Measurements from ENCODE around the gene MXD3.

GRCh38 chr5:177316005-177316404 lies 4.3 kb upstream of the MXD3 start:
- TF ChIP-seq, protein P1, sequence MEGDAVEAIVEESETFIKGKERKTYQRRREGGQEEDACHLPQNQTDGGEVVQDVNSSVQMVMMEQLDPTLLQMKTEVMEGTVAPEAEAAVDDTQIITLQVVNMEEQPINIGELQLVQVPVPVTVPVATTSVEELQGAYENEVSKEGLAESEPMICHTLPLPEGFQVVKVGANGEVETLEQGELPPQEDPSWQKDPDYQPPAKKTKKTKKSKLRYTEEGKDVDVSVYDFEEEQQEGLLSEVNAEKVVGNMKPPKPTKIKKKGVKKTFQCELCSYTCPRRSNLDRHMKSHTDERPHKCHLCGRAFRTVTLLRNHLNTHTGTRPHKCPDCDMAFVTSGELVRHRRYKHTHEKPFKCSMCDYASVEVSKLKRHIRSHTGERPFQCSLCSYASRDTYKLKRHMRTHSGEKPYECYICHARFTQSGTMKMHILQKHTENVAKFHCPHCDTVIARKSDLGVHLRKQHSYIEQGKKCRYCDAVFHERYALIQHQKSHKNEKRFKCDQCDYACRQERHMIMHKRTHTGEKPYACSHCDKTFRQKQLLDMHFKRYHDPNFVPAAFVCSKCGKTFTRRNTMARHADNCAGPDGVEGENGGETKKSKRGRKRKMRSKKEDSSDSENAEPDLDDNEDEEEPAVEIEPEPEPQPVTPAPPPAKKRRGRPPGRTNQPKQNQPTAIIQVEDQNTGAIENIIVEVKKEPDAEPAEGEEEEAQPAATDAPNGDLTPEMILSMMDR (IDR thresholded peaks at IDR 0.05), result no peak
- no peak for TF ChIP-seq EZH2 (IDR thresholded peaks at IDR 0.05; ENCODE audit: borderline replicate concordance, insufficient read depth, low read depth, low read length, poor library complexity, severe bottlenecking)

All from B cell (primary cell).